GM19035 (cell line): ENCODE data around the gene SMTN.
"Not testable (repeated sequence)": the region's sequence is repeated elsewhere in the genome, so short reads cannot be mapped to it uniquely, and the experiment has no call there.

Experiments
- ATAC-seq: cut with Tn5 transposase; IDR thresholded peaks from one replicate; pipeline ENCODE4 v1.9.1; 2021; ENCODE audit not compliant: unreplicated experiment

SMTN gene

GRCh38 chr22:31089160-31090100, 8.3 kb downstream of the SMTN start:
- no peak for ATAC-seq

- no peak for ATAC-seq
Measured at GRCh38 chr22:31090217-31091085, 9.3 kb downstream of the SMTN start.

- ATAC-seq, result no peak
Measured at GRCh38 chr22:31091106-31091975, 10.2 kb downstream of the SMTN start.

- ATAC-seq, result no peak
Measured at GRCh38 chr22:31092161-31092560, 11.0 kb downstream of the SMTN start.

GRCh38 chr22:31093086-31093850, 12.2 kb downstream of the SMTN start:
- ATAC-seq, result no peak

- ATAC-seq, result no peak
Measured at GRCh38 chr22:31094021-31094551, 13.0 kb downstream of the SMTN start.

- no peak for ATAC-seq
Measured at GRCh38 chr22:31094741-31095140, 13.6 kb downstream of the SMTN start.

GRCh38 chr22:31095637-31096249, 14.6 kb downstream of the SMTN start:
- ATAC-seq, result no peak

GRCh38 chr22:31096657-31097279, 15.7 kb downstream of the SMTN start:
- no peak for ATAC-seq

GRCh38 chr22:31097539-31097938, 16.4 kb downstream of the SMTN start:
- not testable (repeated sequence) for ATAC-seq

GRCh38 chr22:31097941-31098631, 17.0 kb downstream of the SMTN start:
- no peak for ATAC-seq

GRCh38 chr22:31098632-31099110, 17.6 kb downstream of the SMTN start:
- ATAC-seq, result no peak

- no peak for ATAC-seq
Measured at GRCh38 chr22:31099386-31099785, 18.3 kb downstream of the SMTN start.

GRCh38 chr22:31099841-31100761, 19.0 kb downstream of the SMTN start:
- ATAC-seq, result no peak

- ATAC-seq, result no peak
Measured at GRCh38 chr22:31100762-31101525, 19.8 kb downstream of the SMTN start.

GRCh38 chr22:31102441-31103081, 21.4 kb downstream of the SMTN start:
- no peak for ATAC-seq
